ENCODE measurements around the gene MYOZ1. TPM values are rescaled to one million over a fixed set of nuclear protein-coding genes. Genes with fewer than 3 reads are reported as not detected.
"Not testable (repeated sequence)": the region's sequence is repeated elsewhere in the genome, so short reads cannot be mapped to it uniquely, and the experiment has no call there.

MYOZ1 gene
- total RNA-seq = 1 to 10 TPM in 1 of 4 donors, under 1 TPM in 1, not detected in 2; 0.73 to 1.3 TPM

- DNase-seq (ENCODE audit: low spot score in 2 of 2) = no peak
- Histone ChIP-seq H3K4me3 (no peak within 1 kb of the TSS), H3K27me3 (no peaks in the 10 kb centered on the region), H3K27ac (no peak within 1 kb of the TSS), H3K36me3 (no peaks in the 10 kb centered on the region), H3K4me1 (peaks cover 1% of the 10 kb centered on the region), H3K9me3 (no peaks in the 10 kb centered on the region)
- TF ChIP-seq EP300 (IDR thresholded peaks at IDR 0.05) = no peak
- TF ChIP-seq CTCF (IDR thresholded peaks at IDR 0.05) = no peak
- TF ChIP-seq POLR2A (IDR thresholded peaks at IDR 0.05) = no peak
- no peak for TF ChIP-seq POLR2AphosphoS5 (IDR thresholded peaks at IDR 0.05)
- 75% methylated on average over 9 of the region's 9 CpGs for WGBS
These were observed at the start of gene MYOZ1 for GRCh38 chr10:73641328-73642060. Gene MYOZ1 (minus strand): TSS chr10:73641474. CDS start chr10:73640017, 1,457 bp downstream.

- not testable (repeated sequence) for H3K27ac ChIP-seq; H3K27me3 ChIP-seq; H3K36me3 ChIP-seq; DNase-seq (ENCODE audit: low spot score in 2 of 2); H3K4me1 ChIP-seq; H3K9me3 ChIP-seq; H3K4me3 ChIP-seq
- WGBS = 95% methylated on average over 6 of the region's 6 CpGs
These were observed 49.5 kb upstream of the MYOZ1 start for GRCh38 chr10:73690755-73691154.

GRCh38 chr10:73689596-73689995 lies 48.3 kb upstream of the MYOZ1 start:
- not testable (repeated sequence) for H3K4me1 ChIP-seq; H3K9me3 ChIP-seq; H3K36me3 ChIP-seq; DNase-seq (ENCODE audit: low spot score in 2 of 2); H3K4me3 ChIP-seq; H3K27ac ChIP-seq; H3K27me3 ChIP-seq
- WGBS = 100% methylated on average over 2 of the region's 28 CpGs

GRCh38 chr10:73687641-73688040 lies 46.4 kb upstream of the MYOZ1 start:
- not testable (repeated sequence) for H3K4me3 ChIP-seq; H3K27ac ChIP-seq; H3K36me3 ChIP-seq; H3K4me1 ChIP-seq; H3K27me3 ChIP-seq; H3K9me3 ChIP-seq; DNase-seq (ENCODE audit: low spot score in 2 of 2)
- 84% methylated on average over 1 of the region's 1 CpG for WGBS

- not testable (repeated sequence) for DNase-seq (ENCODE audit: low spot score in 2 of 2); H3K4me3 ChIP-seq; H3K4me1 ChIP-seq; H3K36me3 ChIP-seq; H3K27ac ChIP-seq; H3K27me3 ChIP-seq; H3K9me3 ChIP-seq
- WGBS = 85% methylated on average over 4 of the region's 20 CpGs
These were observed 33.3 kb upstream of the MYOZ1 start for GRCh38 chr10:73674546-73674945.

GRCh38 chr10:73668378-73668777 lies 27.1 kb upstream of the MYOZ1 start:
- H3K4me3 ChIP-seq; H3K36me3 ChIP-seq; H3K9me3 ChIP-seq; H3K27me3 ChIP-seq; H3K4me1 ChIP-seq; H3K27ac ChIP-seq; DNase-seq (ENCODE audit: low spot score in 2 of 2): not testable (repeated sequence)
- 87% methylated on average over 4 of the region's 4 CpGs for WGBS

- H3K36me3 ChIP-seq = not testable (repeated sequence)
These were observed 25.0 kb upstream of the MYOZ1 start for GRCh38 chr10:73666153-73666809.

GRCh38 chr10:73665581-73665980 lies 24.3 kb upstream of the MYOZ1 start:
- not testable (repeated sequence) for H3K9me3 ChIP-seq; H3K27ac ChIP-seq; H3K4me1 ChIP-seq; DNase-seq (ENCODE audit: low spot score in 2 of 2); H3K27me3 ChIP-seq; H3K36me3 ChIP-seq; H3K4me3 ChIP-seq
- WGBS = 93% methylated on average over 2 of the region's 3 CpGs

More at GRCh38 chr10:73666153-73666809, 25.0 kb upstream of the MYOZ1 start:
- H3K4me3 ChIP-seq; H3K9me3 ChIP-seq; H3K27me3 ChIP-seq; H3K4me1 ChIP-seq; DNase-seq (ENCODE audit: low spot score in 2 of 2); H3K27ac ChIP-seq: not testable (repeated sequence)
- WGBS = 23% methylated on average over 2 of the region's 5 CpGs

- not testable (repeated sequence) for H3K4me1 ChIP-seq; H3K4me3 ChIP-seq; H3K9me3 ChIP-seq; H3K27me3 ChIP-seq; DNase-seq (ENCODE audit: low spot score in 2 of 2); H3K27ac ChIP-seq; H3K36me3 ChIP-seq
- 84% methylated on average over 4 of the region's 13 CpGs for WGBS
These were observed 23.1 kb upstream of the MYOZ1 start for GRCh38 chr10:73664156-73665040.

- H3K27me3 ChIP-seq; H3K36me3 ChIP-seq; H3K4me3 ChIP-seq; H3K9me3 ChIP-seq; DNase-seq (ENCODE audit: low spot score in 2 of 2); H3K27ac ChIP-seq; H3K4me1 ChIP-seq: not testable (repeated sequence)
- WGBS = 60% methylated on average over 3 of the region's 10 CpGs
These were observed 22.3 kb upstream of the MYOZ1 start for GRCh38 chr10:73663621-73664020.

GRCh38 chr10:73662705-73663104 lies 21.4 kb upstream of the MYOZ1 start:
- not testable (repeated sequence) for H3K4me3 ChIP-seq; DNase-seq (ENCODE audit: low spot score in 2 of 2); H3K36me3 ChIP-seq; H3K9me3 ChIP-seq; H3K27me3 ChIP-seq; H3K27ac ChIP-seq; H3K4me1 ChIP-seq
- WGBS = 86% methylated on average over 7 of the region's 7 CpGs
